ENCODE measurements around the gene TIMM22.

GRCh38 chr17:998111-998510 lies 1.2 kb downstream of the TIMM22 start:
- TF ChIP-seq CTCF (conservative IDR thresholded peaks at IDR 0.05; ENCODE audit: low read depth, low read length) (no peak), POLR2A (IDR thresholded peaks at IDR 0.05; ENCODE audit: low read depth, low read length) (no peak), RCOR1 (IDR thresholded peaks at IDR 0.05; ENCODE audit: insufficient replicate concordance, low read length) (no peak), RAD21 (IDR thresholded peaks at IDR 0.05; ENCODE audit: low read length) (no peak), ELK1 (IDR thresholded peaks at IDR 0.05; ENCODE audit: borderline replicate concordance, low read depth, low read length) (no peak)
